H1 (cell line): ENCODE results near the gene CWC27. TPM values are rescaled to one million over a fixed set of nuclear protein-coding genes. Genes with fewer than 3 reads are reported as not detected.

ENCODE experiments used
- RAD21 ChIP-seq, 2 experiments: IDR thresholded peaks in 1 of 2; conservative IDR thresholded peaks in 1 of 2; 2 replicates each; pipeline ENCODE4 v1.6.1; 2011; ENCODE audit warnings: low read depth in 2 of 2, low read length in 2 of 2, improper control_type of control experiment in 1 of 2, inconsistent platforms in 1 of 2, mild to moderate bottlenecking in 1 of 2, moderate library complexity in 1 of 2
- SIRT6 ChIP-seq: IDR thresholded peaks from one replicate; pipeline ENCODE4 v1.7.1; 2012; ENCODE audit warnings: low read length, inconsistent platforms
- TCF12 ChIP-seq: IDR thresholded peaks from 2 replicates; pipeline ENCODE4 v1.6.1; 2011; ENCODE audit warnings: low read depth, mild to moderate bottlenecking, low read length
- polyA plus RNA-seq, 7 experiments: library from polyadenylated mRNA; depleted of rRNA in 3 of 7; stranded (reverse) in 5 of 7; unstranded in 2 of 7; fragments of >200 nt in 5 of 7; fragments of 200-250 nt in 2 of 7; gene quantifications; 1 replicate in 5 of 7; 2 replicates in 1 of 7; 4 replicates in 1 of 7; pipeline versions ENCODE4 v1.2.1 to v1.2.3, GENCODE V29; 2011 to 2013; ENCODE audit warnings: missing spikeins in 2 of 7, mixed read lengths in 2 of 7
- total RNA-seq: library from RNA; stranded (reverse); fragmentation: NEBNext Ultra II Directional; extraction: Animal tissue kit (Norgen Biotek cat#: 25700); gene quantifications from 2 replicates; pipeline ENCODE4 v1.2.1, GENCODE V29; 2021
- TF ChIP-seq, protein P1 (sequence below): fragments of 300-600 bp; sonication (generic); IDR thresholded peaks from 2 replicates; pipeline ENCODE4 v1.7.1; 2012; ENCODE audit warnings: low read length, moderate library complexity, mild to moderate bottlenecking, inconsistent platforms; ENCODE audit not compliant: insufficient replicate concordance

CWC27 gene
- total and polyA plus RNA-seq, 2 of the 8 experiments (the other 6 are each of a cell fraction or from before 2014, with no cell fraction given), result 24.9 to 43.4 TPM

DNA sequence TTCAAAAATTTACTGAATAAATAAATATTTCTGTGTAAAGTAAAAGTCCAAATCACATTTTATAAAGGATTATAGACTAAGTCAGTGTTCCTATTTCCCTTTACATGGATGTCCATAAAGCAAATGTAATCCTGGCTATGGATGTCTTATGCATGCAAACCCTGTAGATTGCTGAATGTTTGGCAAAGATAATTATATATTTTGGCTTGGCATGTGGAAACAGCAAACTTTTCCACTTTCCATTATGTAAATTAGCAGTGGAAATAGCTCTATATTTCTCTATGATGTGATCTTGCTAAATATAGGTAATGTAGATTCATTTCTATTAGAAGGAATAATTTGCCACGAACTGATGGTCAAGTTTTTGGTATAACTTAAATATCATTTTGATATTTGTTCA lies 66.5 kb downstream of the CWC27 start (continued):
- TF ChIP-seq, protein P1, sequence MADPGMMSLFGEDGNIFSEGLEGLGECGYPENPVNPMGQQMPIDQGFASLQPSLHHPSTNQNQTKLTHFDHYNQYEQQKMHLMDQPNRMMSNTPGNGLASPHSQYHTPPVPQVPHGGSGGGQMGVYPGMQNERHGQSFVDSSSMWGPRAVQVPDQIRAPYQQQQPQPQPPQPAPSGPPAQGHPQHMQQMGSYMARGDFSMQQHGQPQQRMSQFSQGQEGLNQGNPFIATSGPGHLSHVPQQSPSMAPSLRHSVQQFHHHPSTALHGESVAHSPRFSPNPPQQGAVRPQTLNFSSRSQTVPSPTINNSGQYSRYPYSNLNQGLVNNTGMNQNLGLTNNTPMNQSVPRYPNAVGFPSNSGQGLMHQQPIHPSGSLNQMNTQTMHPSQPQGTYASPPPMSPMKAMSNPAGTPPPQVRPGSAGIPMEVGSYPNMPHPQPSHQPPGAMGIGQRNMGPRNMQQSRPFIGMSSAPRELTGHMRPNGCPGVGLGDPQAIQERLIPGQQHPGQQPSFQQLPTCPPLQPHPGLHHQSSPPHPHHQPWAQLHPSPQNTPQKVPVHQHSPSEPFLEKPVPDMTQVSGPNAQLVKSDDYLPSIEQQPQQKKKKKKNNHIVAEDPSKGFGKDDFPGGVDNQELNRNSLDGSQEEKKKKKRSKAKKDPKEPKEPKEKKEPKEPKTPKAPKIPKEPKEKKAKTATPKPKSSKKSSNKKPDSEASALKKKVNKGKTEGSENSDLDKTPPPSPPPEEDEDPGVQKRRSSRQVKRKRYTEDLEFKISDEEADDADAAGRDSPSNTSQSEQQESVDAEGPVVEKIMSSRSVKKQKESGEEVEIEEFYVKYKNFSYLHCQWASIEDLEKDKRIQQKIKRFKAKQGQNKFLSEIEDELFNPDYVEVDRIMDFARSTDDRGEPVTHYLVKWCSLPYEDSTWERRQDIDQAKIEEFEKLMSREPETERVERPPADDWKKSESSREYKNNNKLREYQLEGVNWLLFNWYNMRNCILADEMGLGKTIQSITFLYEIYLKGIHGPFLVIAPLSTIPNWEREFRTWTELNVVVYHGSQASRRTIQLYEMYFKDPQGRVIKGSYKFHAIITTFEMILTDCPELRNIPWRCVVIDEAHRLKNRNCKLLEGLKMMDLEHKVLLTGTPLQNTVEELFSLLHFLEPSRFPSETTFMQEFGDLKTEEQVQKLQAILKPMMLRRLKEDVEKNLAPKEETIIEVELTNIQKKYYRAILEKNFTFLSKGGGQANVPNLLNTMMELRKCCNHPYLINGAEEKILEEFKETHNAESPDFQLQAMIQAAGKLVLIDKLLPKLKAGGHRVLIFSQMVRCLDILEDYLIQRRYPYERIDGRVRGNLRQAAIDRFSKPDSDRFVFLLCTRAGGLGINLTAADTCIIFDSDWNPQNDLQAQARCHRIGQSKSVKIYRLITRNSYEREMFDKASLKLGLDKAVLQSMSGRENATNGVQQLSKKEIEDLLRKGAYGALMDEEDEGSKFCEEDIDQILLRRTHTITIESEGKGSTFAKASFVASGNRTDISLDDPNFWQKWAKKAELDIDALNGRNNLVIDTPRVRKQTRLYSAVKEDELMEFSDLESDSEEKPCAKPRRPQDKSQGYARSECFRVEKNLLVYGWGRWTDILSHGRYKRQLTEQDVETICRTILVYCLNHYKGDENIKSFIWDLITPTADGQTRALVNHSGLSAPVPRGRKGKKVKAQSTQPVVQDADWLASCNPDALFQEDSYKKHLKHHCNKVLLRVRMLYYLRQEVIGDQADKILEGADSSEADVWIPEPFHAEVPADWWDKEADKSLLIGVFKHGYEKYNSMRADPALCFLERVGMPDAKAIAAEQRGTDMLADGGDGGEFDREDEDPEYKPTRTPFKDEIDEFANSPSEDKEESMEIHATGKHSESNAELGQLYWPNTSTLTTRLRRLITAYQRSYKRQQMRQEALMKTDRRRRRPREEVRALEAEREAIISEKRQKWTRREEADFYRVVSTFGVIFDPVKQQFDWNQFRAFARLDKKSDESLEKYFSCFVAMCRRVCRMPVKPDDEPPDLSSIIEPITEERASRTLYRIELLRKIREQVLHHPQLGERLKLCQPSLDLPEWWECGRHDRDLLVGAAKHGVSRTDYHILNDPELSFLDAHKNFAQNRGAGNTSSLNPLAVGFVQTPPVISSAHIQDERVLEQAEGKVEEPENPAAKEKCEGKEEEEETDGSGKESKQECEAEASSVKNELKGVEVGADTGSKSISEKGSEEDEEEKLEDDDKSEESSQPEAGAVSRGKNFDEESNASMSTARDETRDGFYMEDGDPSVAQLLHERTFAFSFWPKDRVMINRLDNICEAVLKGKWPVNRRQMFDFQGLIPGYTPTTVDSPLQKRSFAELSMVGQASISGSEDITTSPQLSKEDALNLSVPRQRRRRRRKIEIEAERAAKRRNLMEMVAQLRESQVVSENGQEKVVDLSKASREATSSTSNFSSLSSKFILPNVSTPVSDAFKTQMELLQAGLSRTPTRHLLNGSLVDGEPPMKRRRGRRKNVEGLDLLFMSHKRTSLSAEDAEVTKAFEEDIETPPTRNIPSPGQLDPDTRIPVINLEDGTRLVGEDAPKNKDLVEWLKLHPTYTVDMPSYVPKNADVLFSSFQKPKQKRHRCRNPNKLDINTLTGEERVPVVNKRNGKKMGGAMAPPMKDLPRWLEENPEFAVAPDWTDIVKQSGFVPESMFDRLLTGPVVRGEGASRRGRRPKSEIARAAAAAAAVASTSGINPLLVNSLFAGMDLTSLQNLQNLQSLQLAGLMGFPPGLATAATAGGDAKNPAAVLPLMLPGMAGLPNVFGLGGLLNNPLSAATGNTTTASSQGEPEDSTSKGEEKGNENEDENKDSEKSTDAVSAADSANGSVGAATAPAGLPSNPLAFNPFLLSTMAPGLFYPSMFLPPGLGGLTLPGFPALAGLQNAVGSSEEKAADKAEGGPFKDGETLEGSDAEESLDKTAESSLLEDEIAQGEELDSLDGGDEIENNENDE, result no peak
- TF ChIP-seq RAD21 (IDR thresholded peaks at IDR 0.05 in 1 of 2, conservative IDR thresholded peaks at IDR 0.05 in 1 of 2; ENCODE audit: low read depth in 2 of 2, low read length in 2 of 2) (no peak), SIRT6 (no peak), TCF12 (no peak)
